ENCODE data around the gene GCSAM.

GRCh38 chr3:112115161-112115739, 17.8 kb downstream of the GCSAM start:
- TF ChIP-seq CTCF (IDR thresholded peaks at IDR 0.05) (no peak), POLR2A (IDR thresholded peaks at IDR 0.05) (no peak)

Data from testis (tissue), 2 donors.